Measurements from ENCODE around the gene ACR. TPM values are rescaled to one million over a fixed set of nuclear protein-coding genes. Genes with fewer than 3 reads are reported as not detected.

Gene ACR
- total RNA-seq, result 4.5 TPM
- long read RNA-seq, result 0 reads

GRCh38 chr22:50737728-50738648 is at the start of gene ACR:
ACR (plus strand) TSS chr22:50738204; CDS start chr22:50738236, 32 bp downstream.
- DNase-seq (ENCODE audit: low spot score), result peak; percentile 55

- DNase-seq (ENCODE audit: low spot score), result peak; percentile 43
Measured at GRCh38 chr22:50688448-50688847, 49.6 kb upstream of the ACR start.

GRCh38 chr22:50691521-50691920 is 46.5 kb upstream of the ACR start:
- DNase-seq (ENCODE audit: low spot score), result no peak

GRCh38 chr22:50693462-50693861 is 44.5 kb upstream of the ACR start:
- no peak for DNase-seq (ENCODE audit: low spot score)

- no peak for DNase-seq (ENCODE audit: low spot score)
Measured at GRCh38 chr22:50694099-50694605, 43.9 kb upstream of the ACR start.

- DNase-seq (ENCODE audit: low spot score), result no peak
Measured at GRCh38 chr22:50694766-50695420, 43.1 kb upstream of the ACR start.

- no peak for DNase-seq (ENCODE audit: low spot score)
Measured at GRCh38 chr22:50695421-50696250, 42.4 kb upstream of the ACR start.

- no peak for DNase-seq (ENCODE audit: low spot score)
Measured at GRCh38 chr22:50696251-50696798, 41.7 kb upstream of the ACR start.

- no peak for DNase-seq (ENCODE audit: low spot score)
Measured at GRCh38 chr22:50696799-50697561, 41.0 kb upstream of the ACR start.

- no peak for DNase-seq (ENCODE audit: low spot score)
Measured at GRCh38 chr22:50697667-50698506, 40.1 kb upstream of the ACR start.

- DNase-seq (ENCODE audit: low spot score), result no peak
Measured at GRCh38 chr22:50698546-50698945, 39.5 kb upstream of the ACR start.

GRCh38 chr22:50699001-50699755 is 38.8 kb upstream of the ACR start:
- no peak for DNase-seq (ENCODE audit: low spot score)

GRCh38 chr22:50699756-50700386 is 38.1 kb upstream of the ACR start:
- no peak for DNase-seq (ENCODE audit: low spot score)

- DNase-seq (ENCODE audit: low spot score), result no peak
Measured at GRCh38 chr22:50700387-50701075, 37.5 kb upstream of the ACR start.

- DNase-seq (ENCODE audit: low spot score), result no peak
Measured at GRCh38 chr22:50701076-50701419, 37.0 kb upstream of the ACR start.

- DNase-seq (ENCODE audit: low spot score), result no peak
Measured at GRCh38 chr22:50701428-50702154, 36.4 kb upstream of the ACR start.

GRCh38 chr22:50702261-50702671 is 35.7 kb upstream of the ACR start:
- no peak for DNase-seq (ENCODE audit: low spot score)
